AG10803 (cell line): ENCODE measurements around the gene ANKRD63.

Experiments
- DNase-seq: peaks from one replicate; pipeline ENCODE4 v3.0.0; 2010; ENCODE audit warnings: low read depth
- H3K4me3 ChIP-seq: 2 replicates; pipeline ENCODE4 v1.5.1; 2011; ENCODE audit warnings: mild to moderate bottlenecking, low read length, control low read depth
- TF ChIP-seq, protein P1 (sequence below): conservative IDR thresholded peaks from 2 replicates; pipeline ENCODE4 v1.5.1; 2011; ENCODE audit warnings: mild to moderate bottlenecking, low read length, control low read depth, inconsistent platforms

The ANKRD63 gene

DNA sequence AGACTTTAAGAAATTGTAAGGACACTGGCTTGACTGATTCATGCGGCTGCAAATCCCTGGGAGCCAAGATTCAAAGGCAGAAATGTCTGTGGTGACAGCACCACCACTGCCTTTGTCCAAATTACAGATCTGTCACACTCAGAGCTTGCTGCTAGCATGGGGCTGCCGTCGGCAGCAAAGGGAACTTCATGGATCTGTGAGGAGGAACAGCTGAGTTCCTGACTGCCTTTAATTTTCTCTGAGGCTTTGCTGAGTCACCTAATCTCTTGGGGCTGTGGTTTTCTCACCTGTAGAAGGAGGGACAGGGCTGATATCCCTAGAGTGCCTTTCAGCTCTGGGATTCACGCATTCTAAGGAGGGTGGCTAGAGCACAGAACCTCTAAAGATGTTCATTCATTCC lies 48.1 kb downstream of the ANKRD63 start:
- no peak for DNase-seq
- no peak overlapping the region for H3K4me3 ChIP-seq

DNA sequence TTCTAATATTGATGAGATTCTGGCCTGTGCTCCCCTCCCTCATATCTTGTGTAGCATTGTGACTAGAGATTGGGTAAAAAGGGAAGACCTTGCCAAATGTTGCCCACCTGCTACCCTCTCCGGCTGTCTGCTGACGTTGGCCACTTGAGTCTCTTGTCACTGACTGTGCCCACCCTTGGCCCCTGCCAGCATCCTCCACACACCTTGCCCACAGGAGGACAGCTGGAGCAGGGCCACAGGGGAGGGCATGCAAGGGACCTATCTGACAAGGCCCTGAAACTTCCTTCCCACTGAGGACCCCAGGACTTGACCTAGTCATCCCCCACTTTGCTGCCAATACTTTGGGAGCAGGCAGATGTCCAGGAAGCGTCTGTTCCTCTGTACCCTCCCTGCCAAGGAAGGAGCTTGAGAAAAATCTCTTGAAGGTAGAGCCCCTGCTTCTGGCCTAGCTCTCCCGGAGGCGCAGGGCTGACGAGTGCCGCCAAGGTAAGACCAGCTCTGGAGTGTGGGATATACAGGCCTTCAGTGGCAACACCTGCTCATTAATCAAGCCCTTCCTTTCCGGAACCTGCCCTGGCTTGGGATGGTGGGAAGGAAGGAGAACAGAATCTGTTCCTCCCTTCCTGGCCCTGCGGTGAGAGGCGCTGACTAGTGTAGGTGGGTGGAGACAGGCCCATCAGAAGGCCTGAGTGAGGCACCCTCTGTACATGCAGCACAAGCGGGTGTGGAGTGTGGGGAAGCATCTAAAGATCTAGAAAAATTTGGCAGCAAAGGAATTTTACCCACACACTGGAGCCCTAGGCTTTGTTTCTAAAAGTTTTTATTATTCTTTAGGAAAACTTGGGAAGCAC lies 48.9 kb downstream of the ANKRD63 start:
- TF ChIP-seq, protein P1, sequence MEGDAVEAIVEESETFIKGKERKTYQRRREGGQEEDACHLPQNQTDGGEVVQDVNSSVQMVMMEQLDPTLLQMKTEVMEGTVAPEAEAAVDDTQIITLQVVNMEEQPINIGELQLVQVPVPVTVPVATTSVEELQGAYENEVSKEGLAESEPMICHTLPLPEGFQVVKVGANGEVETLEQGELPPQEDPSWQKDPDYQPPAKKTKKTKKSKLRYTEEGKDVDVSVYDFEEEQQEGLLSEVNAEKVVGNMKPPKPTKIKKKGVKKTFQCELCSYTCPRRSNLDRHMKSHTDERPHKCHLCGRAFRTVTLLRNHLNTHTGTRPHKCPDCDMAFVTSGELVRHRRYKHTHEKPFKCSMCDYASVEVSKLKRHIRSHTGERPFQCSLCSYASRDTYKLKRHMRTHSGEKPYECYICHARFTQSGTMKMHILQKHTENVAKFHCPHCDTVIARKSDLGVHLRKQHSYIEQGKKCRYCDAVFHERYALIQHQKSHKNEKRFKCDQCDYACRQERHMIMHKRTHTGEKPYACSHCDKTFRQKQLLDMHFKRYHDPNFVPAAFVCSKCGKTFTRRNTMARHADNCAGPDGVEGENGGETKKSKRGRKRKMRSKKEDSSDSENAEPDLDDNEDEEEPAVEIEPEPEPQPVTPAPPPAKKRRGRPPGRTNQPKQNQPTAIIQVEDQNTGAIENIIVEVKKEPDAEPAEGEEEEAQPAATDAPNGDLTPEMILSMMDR, result no peak

More for the DNA sequence above, 48.1 kb downstream of the ANKRD63 start:
- TF ChIP-seq, protein P1, result no peak

DNA sequence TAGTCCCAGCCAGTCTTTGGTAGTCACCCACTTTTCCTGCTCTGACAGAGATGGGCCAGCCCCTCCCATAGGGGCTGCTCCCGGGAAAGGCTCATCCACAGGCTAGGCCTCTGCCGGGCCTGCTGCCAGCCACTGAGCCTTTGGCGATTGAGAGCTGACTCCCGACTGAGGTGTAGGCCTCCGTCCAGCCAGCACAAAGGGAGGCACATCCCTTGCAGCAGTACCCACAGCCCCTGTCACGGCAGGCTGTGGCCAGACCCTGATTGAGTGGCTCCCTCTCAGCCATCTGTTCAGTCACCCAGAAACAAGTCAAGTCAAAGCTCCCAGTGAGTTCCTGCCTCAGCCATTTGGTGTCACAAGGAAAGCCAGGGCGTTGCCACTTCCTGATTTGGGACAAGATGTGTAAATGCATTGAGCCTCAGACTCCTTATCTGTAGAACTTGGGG lies 50.2 kb downstream of the ANKRD63 start:
- TF ChIP-seq, protein P1, result no peak
- H3K4me3 ChIP-seq, result no peak overlapping the region
- DNase-seq, result no peak

More for the DNA sequence above, 48.9 kb downstream of the ANKRD63 start:
- DNase-seq, result no peak
- H3K4me3 ChIP-seq, result no peak overlapping the region
